Endothelial cell of umbilical vein (primary cell): ENCODE data around the gene CAMKMT. TPM values are rescaled to one million over a fixed set of nuclear protein-coding genes. Genes with fewer than 3 reads are reported as not detected.

Source experiments
- BruUV-seq: library from RNA; stranded (reverse); fragments of 400-500 nt; replicated peaks from 2 replicates; lab custom pipeline; 2021; lab: Mats Ljungman, UMichigan
- CTCF ChIA-PET: fragments of 300-600, 350-600 bp; sonication (Branson Sonifier 250); formaldehyde crosslinking; loops from one replicate; lab custom pipeline; 2021; ENCODE audit warnings: antibody characterized with exemption, inconsistent platforms; lab: Charles Lee
- POLR2A ChIA-PET: fragments of 300-600, 350-600 bp; sonication (Branson Sonifier 250); formaldehyde crosslinking; loops from one replicate; lab custom pipeline; 2021; ENCODE audit warnings: antibody characterized with exemption, inconsistent platforms; lab: Charles Lee
- DNase-seq: peaks from one replicate; pipeline ENCODE4 v3.0.0-alpha.2; 2011; ENCODE audit warnings: low read depth, low spot score
- FAIRE-seq: peaks from 2 replicates; lab custom pipeline; 2011; peaks lifted over from hg19 to GRCh38; lab: Jason Lieb, UNC
- H2AFZ ChIP-seq: 2 replicates; pipeline ENCODE4 v1.6.0; 2012; ENCODE audit warnings: low read depth, low read length, control low read depth, inconsistent platforms
- H3K27ac ChIP-seq: 2 replicates; pipeline ENCODE4 v1.5.1; 2011; ENCODE audit warnings: low read depth, mild to moderate bottlenecking, control low read depth, low read length, moderate library complexity; ENCODE audit not compliant: insufficient read depth
- H3K27me3 ChIP-seq, 2 experiments: 2 replicates each; pipeline versions ENCODE4 v1.6.0 to v1.6.1; 2011; ENCODE audit warnings: low read length in 2 of 2, mixed read lengths in 1 of 2; ENCODE audit not compliant: control insufficient read depth in 2 of 2, insufficient read depth in 2 of 2
- H3K36me3 ChIP-seq, 2 experiments: 2 replicates in 1 of 2; 3 replicates in 1 of 2; pipeline ENCODE4 v1.5.1; 2011; ENCODE audit warnings: low read length in 2 of 2, mild to moderate bottlenecking in 1 of 2, moderate library complexity in 1 of 2; ENCODE audit not compliant: control insufficient read depth in 2 of 2, insufficient read depth in 2 of 2; ENCODE audit errors: extremely low read depth in 1 of 2
- H3K4me1 ChIP-seq: 3 replicates; pipeline ENCODE4 v1.5.1; 2011; ENCODE audit warnings: mild to moderate bottlenecking, low read length; ENCODE audit not compliant: control insufficient read depth, insufficient read depth; ENCODE audit errors: extremely low read depth
- H3K4me2 ChIP-seq: 2 replicates; pipeline ENCODE4 v1.6.1; 2011; ENCODE audit warnings: low read length, control low read depth, mixed read lengths; ENCODE audit not compliant: insufficient read depth
- H3K4me3 ChIP-seq, 3 experiments: fragments of 200-600 bp in 1 of 3; sonication (generic), shearing (Covaris generic) in 1 of 3; replicated peaks in 1 of 3; 2 replicates each; pipeline ENCODE4 v1.5.1; 2011 to 2016; ENCODE audit warnings: control low read depth in 3 of 3, low read length in 3 of 3, mild to moderate bottlenecking in 2 of 3, inconsistent platforms in 1 of 3, low read depth in 1 of 3, moderate library complexity in 1 of 3; ENCODE audit not compliant: insufficient read depth in 1 of 3
- H3K79me2 ChIP-seq: 2 replicates; pipeline ENCODE4 v1.6.0; 2012; ENCODE audit warnings: low read length, inconsistent platforms; ENCODE audit not compliant: control insufficient read depth, insufficient read depth
- H3K9ac ChIP-seq: replicated peaks from 2 replicates; pipeline ENCODE3; 2011; ENCODE audit warnings: low read length, control low read depth; ENCODE audit not compliant: insufficient read depth; ENCODE audit errors: extremely low read depth
- H3K9me1 ChIP-seq: replicated peaks from 3 replicates; pipeline ENCODE4 v1.6.0; 2011; ENCODE audit warnings: mild to moderate bottlenecking, low read length; ENCODE audit not compliant: control insufficient read depth, insufficient read depth; ENCODE audit errors: extremely low read depth
- H3K9me3 ChIP-seq: replicated peaks from 2 replicates; pipeline ENCODE4 v1.5.1; 2012; ENCODE audit warnings: low read length, inconsistent platforms; ENCODE audit not compliant: control insufficient read depth, insufficient read depth
- H4K20me1 ChIP-seq: replicated peaks from 2 replicates; pipeline ENCODE3; 2011; ENCODE audit warnings: mild to moderate bottlenecking, low read length; ENCODE audit not compliant: control insufficient read depth, insufficient read depth; ENCODE audit errors: extremely low read depth
- EZH2 ChIP-seq: IDR thresholded peaks from 2 replicates; pipeline ENCODE4 v1.6.1; 2012; ENCODE audit warnings: borderline replicate concordance, low read depth, mild to moderate bottlenecking, moderate library complexity, low read length, inconsistent platforms; ENCODE audit not compliant: severe bottlenecking
- FOS ChIP-seq: IDR thresholded peaks from 2 replicates; pipeline ENCODE4 v1.6.1; 2011; ENCODE audit warnings: mild to moderate bottlenecking, low read length, moderate library complexity, borderline replicate concordance; ENCODE audit not compliant: insufficient read depth
- GATA2 ChIP-seq: IDR thresholded peaks from 2 replicates; pipeline ENCODE4 v1.7.0; 2011; ENCODE audit warnings: low read depth, mild to moderate bottlenecking, moderate library complexity, mixed read lengths, low read length; ENCODE audit not compliant: insufficient read length, insufficient read depth
- MAX ChIP-seq: IDR thresholded peaks from 2 replicates; pipeline ENCODE4 v1.6.1; 2011; ENCODE audit not compliant: insufficient read depth, insufficient read length
- POLR2A ChIP-seq: IDR thresholded peaks from 2 replicates; pipeline ENCODE4 v1.6.1; 2012; ENCODE audit warnings: low read depth, mild to moderate bottlenecking, control low read depth, low read length
- dilution Hi-C: fragments of 300-500 bp; cut with MboI; formaldehyde crosslinking; loops from one replicate; pipeline ENCODE4 v1.15.0; 2019; ENCODE audit warnings: low sequenced_read_pairs; ENCODE audit not compliant: extremely low pct_ligation_motif_present
- intact Hi-C: fragments of 100-400 bp; cut with micrococcal nuclease; formaldehyde crosslinking; loops from one replicate; pipeline ENCODE4 v1.10.0; 2022
- polyA plus RNA-seq, 4 experiments: library from polyadenylated mRNA; depleted of rRNA in 3 of 4; stranded (reverse) in 3 of 4; unstranded in 1 of 4; fragments of >200 nt; gene quantifications; 2 replicates each; pipeline versions ENCODE4 v1.2.1 to v1.2.3, GENCODE V29; 2011 to 2012; ENCODE audit warnings: missing spikeins in 1 of 4
- total RNA-seq: library from RNA; stranded (reverse); gene quantifications from 2 replicates; pipeline ENCODE4 v1.2.3, GENCODE V29; 2021
- TF ChIP-seq, protein P1 (sequence below), 2 donors: IDR thresholded peaks; 1 replicate in 1 of 2; 2 replicates in 1 of 2; pipeline ENCODE4 v1.5.1; 2011; ENCODE audit warnings: low read length in 2 of 2, mild to moderate bottlenecking in 2 of 2, moderate library complexity in 2 of 2, control low read depth in 1 of 2, inconsistent platforms in 1 of 2, low read depth in 1 of 2; ENCODE audit not compliant: insufficient read depth in 1 of 2; ENCODE audit errors: extremely low read depth in 1 of 2

Gene CAMKMT
- total and polyA plus RNA-seq, 2 donors (not counting 3 experiments of a cell fraction or from before 2014, with no cell fraction given) = 4.1 to 10.7 TPM

GRCh38 chr2:44680424-44680971 is 318.8 kb downstream of the CAMKMT start:
- Histone ChIP-seq H3K9me3 (no peaks in the 10 kb centered on the region), H3K4me3 (no peak overlapping the region), H3K9me1 (no peaks in the 10 kb centered on the region), H3K27me3 (no peaks in the 10 kb centered on the region), H3K36me3 (no peaks in the 10 kb centered on the region), H2AFZ (no peak overlapping the region), H3K79me2 (no peaks in the 10 kb centered on the region), H3K9ac (no peak overlapping the region), H3K4me2 (no peak overlapping the region), H4K20me1 (no peaks in the 10 kb centered on the region), H3K4me1 (no peaks in the 10 kb centered on the region), H3K27ac (no peak overlapping the region)
- intact Hi-C loops = no loop called here
- BruUV-seq = no TSS peak
- TF ChIP-seq FOS (no peak), EZH2 (no peak), POLR2A (no peak), MAX (no peak), GATA2 (no peak)
- TF ChIP-seq, protein P1, sequence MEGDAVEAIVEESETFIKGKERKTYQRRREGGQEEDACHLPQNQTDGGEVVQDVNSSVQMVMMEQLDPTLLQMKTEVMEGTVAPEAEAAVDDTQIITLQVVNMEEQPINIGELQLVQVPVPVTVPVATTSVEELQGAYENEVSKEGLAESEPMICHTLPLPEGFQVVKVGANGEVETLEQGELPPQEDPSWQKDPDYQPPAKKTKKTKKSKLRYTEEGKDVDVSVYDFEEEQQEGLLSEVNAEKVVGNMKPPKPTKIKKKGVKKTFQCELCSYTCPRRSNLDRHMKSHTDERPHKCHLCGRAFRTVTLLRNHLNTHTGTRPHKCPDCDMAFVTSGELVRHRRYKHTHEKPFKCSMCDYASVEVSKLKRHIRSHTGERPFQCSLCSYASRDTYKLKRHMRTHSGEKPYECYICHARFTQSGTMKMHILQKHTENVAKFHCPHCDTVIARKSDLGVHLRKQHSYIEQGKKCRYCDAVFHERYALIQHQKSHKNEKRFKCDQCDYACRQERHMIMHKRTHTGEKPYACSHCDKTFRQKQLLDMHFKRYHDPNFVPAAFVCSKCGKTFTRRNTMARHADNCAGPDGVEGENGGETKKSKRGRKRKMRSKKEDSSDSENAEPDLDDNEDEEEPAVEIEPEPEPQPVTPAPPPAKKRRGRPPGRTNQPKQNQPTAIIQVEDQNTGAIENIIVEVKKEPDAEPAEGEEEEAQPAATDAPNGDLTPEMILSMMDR (IDR thresholded peaks at IDR 0.05; ENCODE audit: extremely low read depth in 1 of 2, insufficient read depth in 1 of 2, low read depth in 1 of 2, low read length in 2 of 2) = no peak
- CTCF ChIA-PET = interaction anchor here (1.1 kb wide), 1 partner anchor 201 kb away, joined by 4 read pairs; no protein-coding TSS in a partner anchor
- dilution Hi-C loops = no loop called here
- POLR2A ChIA-PET = no interaction called here
- FAIRE-seq (no peak), DNase-seq (no peak)
